SJSA1 (cell line): ENCODE results near the gene KATNIP. TPM values are rescaled to one million over a fixed set of nuclear protein-coding genes. Genes with fewer than 3 reads are reported as not detected.

Experiments
- DNase-seq, 2 experiments: peaks; one replicate each; pipeline ENCODE4 v3.0.0-alpha.2; 2015 to 2020; ENCODE audit warnings: low spot score in 2 of 2, low read depth in 1 of 2
- H3K27ac ChIP-seq: fragments of 250-450 bp; sonication (Bioruptor Pico); 2 replicates; pipeline ENCODE4 v1.5.1; 2020; ENCODE audit warnings: mild to moderate bottlenecking, moderate library complexity
- H3K27me3 ChIP-seq: fragments of 250-450 bp; sonication (Bioruptor Pico); replicated peaks from 2 replicates; pipeline ENCODE4 v1.5.1; 2020; ENCODE audit warnings: mild to moderate bottlenecking, moderate library complexity
- H3K36me3 ChIP-seq: fragments of 250-450 bp; sonication (Bioruptor Pico); 2 replicates; pipeline ENCODE4 v1.5.1; 2020; ENCODE audit warnings: mild to moderate bottlenecking
- H3K4me1 ChIP-seq: fragments of 250-450 bp; sonication (Bioruptor Pico); replicated peaks from 2 replicates; pipeline ENCODE4 v1.6.1; 2021; ENCODE audit warnings: mild to moderate bottlenecking
- H3K4me3 ChIP-seq: fragments of 250-450 bp; sonication (Bioruptor Pico); 2 replicates; pipeline ENCODE4 v1.5.1; 2020; ENCODE audit warnings: mild to moderate bottlenecking
- H3K9me3 ChIP-seq: fragments of 250-450 bp; sonication (Bioruptor Pico); replicated peaks from 2 replicates; pipeline ENCODE4 v1.5.1; 2020; ENCODE audit warnings: mild to moderate bottlenecking
- total RNA-seq: library from RNA; depleted of rRNA; stranded (reverse); fragments of >200 nt; shearing (Covaris generic); gene quantifications from 2 replicates; pipeline ENCODE4 v1.2.3, GENCODE V29; 2014

KATNIP gene
- total RNA-seq, 1 experiment from 2014 or later = 8.2 TPM

- Histone ChIP-seq H3K27me3 (no peaks in the 10 kb centered on the region), H3K9me3 (no peaks in the 10 kb centered on the region), H3K36me3 (no peaks in the 10 kb centered on the region; the same call in none of the 2 replicates), H3K4me1 (peaks cover 17% of the 10 kb centered on the region), H3K4me3 (no peak overlapping the region), H3K27ac (peak overlapping the region; percentile 39)
- DNase-seq = no peak
Measured at GRCh38 chr16:27572711-27573110, 22.8 kb downstream of the KATNIP start.

GRCh38 chr16:27576729-27577128, 26.8 kb downstream of the KATNIP start:
- Histone ChIP-seq H3K4me1 (peaks cover 31% of the 10 kb centered on the region), H3K9me3 (no peaks in the 10 kb centered on the region), H3K27me3 (no peaks in the 10 kb centered on the region), H3K27ac (no peak overlapping the region), H3K4me3 (no peak overlapping the region), H3K36me3 (no peaks in the 10 kb centered on the region; the same call in none of the 2 replicates)
- DNase-seq = no peak

GRCh38 chr16:27579087-27579980, 29.4 kb downstream of the KATNIP start:
- Histone ChIP-seq H3K9me3 (no peaks in the 10 kb centered on the region), H3K27me3 (no peaks in the 10 kb centered on the region), H3K4me1 (peaks cover 30% of the 10 kb centered on the region), H3K36me3 (no peaks in the 10 kb centered on the region; the same call in 1 of the 2 replicates), H3K27ac (peak overlapping the region; percentile 59), H3K4me3 (no peak overlapping the region)
- no peak for DNase-seq

GRCh38 chr16:27582883-27583282, 32.9 kb downstream of the KATNIP start:
- DNase-seq = no peak
- H3K4me3 ChIP-seq = no peak overlapping the region
- peaks cover 30% of the 10 kb centered on the region for H3K4me1 ChIP-seq
- no peak overlapping the region for H3K27ac ChIP-seq
- no peaks in the 10 kb centered on the region; the same call in 1 of the 2 replicates for H3K36me3 ChIP-seq
- H3K9me3 ChIP-seq = no peaks in the 10 kb centered on the region
- no peaks in the 10 kb centered on the region for H3K27me3 ChIP-seq

GRCh38 chr16:27583634-27584033, 33.7 kb downstream of the KATNIP start:
- no peaks in the 10 kb centered on the region for H3K9me3 ChIP-seq
- no peak overlapping the region for H3K27ac ChIP-seq
- H3K4me1 ChIP-seq = peaks cover 24% of the 10 kb centered on the region
- no peaks in the 10 kb centered on the region for H3K27me3 ChIP-seq
- no peak overlapping the region for H3K4me3 ChIP-seq
- no peaks in the 10 kb centered on the region; the same call in 1 of the 2 replicates for H3K36me3 ChIP-seq
- no peak for DNase-seq

GRCh38 chr16:27585200-27585599, 35.3 kb downstream of the KATNIP start:
- H3K36me3 ChIP-seq = no peaks in the 10 kb centered on the region; the same call in 1 of the 2 replicates
- H3K4me1 ChIP-seq = peaks cover 13% of the 10 kb centered on the region
- no peaks in the 10 kb centered on the region for H3K27me3 ChIP-seq
- H3K27ac ChIP-seq = no peak overlapping the region
- no peaks in the 10 kb centered on the region for H3K9me3 ChIP-seq
- H3K4me3 ChIP-seq = no peak overlapping the region
- DNase-seq = no peak

GRCh38 chr16:27586711-27587110, 36.8 kb downstream of the KATNIP start:
- H3K4me1 ChIP-seq = peaks cover 11% of the 10 kb centered on the region
- H3K36me3 ChIP-seq = no peaks in the 10 kb centered on the region; the same call in 1 of the 2 replicates
- no peak overlapping the region for H3K27ac ChIP-seq
- H3K27me3 ChIP-seq = no peaks in the 10 kb centered on the region
- no peaks in the 10 kb centered on the region for H3K9me3 ChIP-seq
- no peak overlapping the region for H3K4me3 ChIP-seq
- DNase-seq = no peak

- no peak for DNase-seq
- Histone ChIP-seq H3K27me3 (no peaks in the 10 kb centered on the region), H3K4me3 (no peak overlapping the region), H3K27ac (no peak overlapping the region), H3K4me1 (no peaks in the 10 kb centered on the region), H3K9me3 (no peaks in the 10 kb centered on the region), H3K36me3 (no peaks in the 10 kb centered on the region; the same call in 1 of the 2 replicates)
Measured at GRCh38 chr16:27588057-27588456, 38.1 kb downstream of the KATNIP start.

GRCh38 chr16:27591837-27592236, 41.9 kb downstream of the KATNIP start:
- no peak for DNase-seq
- H3K4me1 ChIP-seq = no peaks in the 10 kb centered on the region
- no peaks in the 10 kb centered on the region; the same call in 1 of the 2 replicates for H3K36me3 ChIP-seq
- H3K27me3 ChIP-seq = no peaks in the 10 kb centered on the region
- H3K9me3 ChIP-seq = no peaks in the 10 kb centered on the region
- no peak overlapping the region for H3K4me3 ChIP-seq
- H3K27ac ChIP-seq = no peak overlapping the region

GRCh38 chr16:27595475-27595874, 45.5 kb downstream of the KATNIP start:
- no peaks in the 10 kb centered on the region for H3K9me3 ChIP-seq
- H3K27ac ChIP-seq = no peak overlapping the region
- no peaks in the 10 kb centered on the region for H3K27me3 ChIP-seq
- H3K36me3 ChIP-seq = no peaks in the 10 kb centered on the region
- no peaks in the 10 kb centered on the region for H3K4me1 ChIP-seq
- no peak overlapping the region for H3K4me3 ChIP-seq
- DNase-seq = no peak

GRCh38 chr16:27595993-27596392, 46.0 kb downstream of the KATNIP start:
- no peak for DNase-seq
- Histone ChIP-seq H3K27me3 (no peaks in the 10 kb centered on the region), H3K4me1 (no peaks in the 10 kb centered on the region), H3K27ac (no peak overlapping the region), H3K4me3 (no peak overlapping the region), H3K9me3 (no peaks in the 10 kb centered on the region), H3K36me3 (no peaks in the 10 kb centered on the region)

GRCh38 chr16:27596411-27596810, 46.5 kb downstream of the KATNIP start:
- H3K9me3 ChIP-seq = no peaks in the 10 kb centered on the region
- H3K4me1 ChIP-seq = no peaks in the 10 kb centered on the region
- no peak overlapping the region for H3K4me3 ChIP-seq
- H3K27me3 ChIP-seq = no peaks in the 10 kb centered on the region
- H3K36me3 ChIP-seq = no peaks in the 10 kb centered on the region
- no peak for DNase-seq
- H3K27ac ChIP-seq = no peak overlapping the region

GRCh38 chr16:27597361-27597760, 47.4 kb downstream of the KATNIP start:
- Histone ChIP-seq H3K27ac (no peak overlapping the region), H3K36me3 (no peaks in the 10 kb centered on the region), H3K4me3 (no peak overlapping the region), H3K27me3 (no peaks in the 10 kb centered on the region), H3K9me3 (no peaks in the 10 kb centered on the region), H3K4me1 (no peaks in the 10 kb centered on the region)
- no peak for DNase-seq

- Histone ChIP-seq H3K27ac (no peak overlapping the region), H3K9me3 (no peaks in the 10 kb centered on the region), H3K4me1 (no peaks in the 10 kb centered on the region), H3K36me3 (no peaks in the 10 kb centered on the region), H3K4me3 (no peak overlapping the region), H3K27me3 (no peaks in the 10 kb centered on the region)
- no peak for DNase-seq
Measured at GRCh38 chr16:27598220-27598619, 48.3 kb downstream of the KATNIP start.
